HepG2 (cell line): Measurements from ENCODE around the gene PIP4K2C. TPM values are rescaled to one million over a fixed set of nuclear protein-coding genes. Genes with fewer than 3 reads are reported as not detected.

ENCODE experiments used
- BHLHE40 ChIP-seq: IDR thresholded peaks from 2 replicates; pipeline ENCODE4 v1.6.1; 2011; ENCODE audit warnings: low read length, improper control_type of control experiment
- DNMT1 ChIP-seq: sonication (generic); formaldehyde crosslinking; IDR thresholded peaks from 2 replicates; pipeline ENCODE4 v1.5.1; 2020; ENCODE audit warnings: mild to moderate bottlenecking, missing genetic modification reagents
- JDP2 ChIP-seq: sonication (generic); formaldehyde crosslinking; IDR thresholded peaks from 2 replicates; pipeline ENCODE4 v1.8.1; 2022; ENCODE audit warnings: missing genetic modification reagents, borderline replicate concordance
- MAFK ChIP-seq, 2 experiments: IDR thresholded peaks in 1 of 2; conservative IDR thresholded peaks in 1 of 2; 2 replicates each; pipeline ENCODE4 v1.6.1; 2011; ENCODE audit warnings: improper control_type of control experiment in 2 of 2, low read length in 2 of 2
- MBD4 ChIP-seq: IDR thresholded peaks from 2 replicates; pipeline ENCODE4 v1.6.1; 2012; ENCODE audit warnings: low read length, inconsistent platforms, borderline replicate concordance
- NKX3-1 ChIP-seq: sonication (generic); formaldehyde crosslinking; IDR thresholded peaks from 2 replicates; pipeline ENCODE4 v1.5.0; 2020; ENCODE audit warnings: missing genetic modification reagents
- RBFOX2 ChIP-seq: fragments of 200-400 bp; formaldehyde crosslinking; IDR thresholded peaks from 2 replicates; pipeline ENCODE4 v1.6.1; 2017; ENCODE audit warnings: low read depth, mild to moderate bottlenecking, low read length
- SMAD3 ChIP-seq: sonication (generic); formaldehyde crosslinking; IDR thresholded peaks from 2 replicates; pipeline ENCODE4 v1.4.0; 2020; ENCODE audit warnings: missing genetic modification reagents
- SUZ12 ChIP-seq: fragments of 150-350 bp; IDR thresholded peaks from 2 replicates; pipeline ENCODE4 v1.6.1; 2014; ENCODE audit warnings: low read depth, low read length
- ZMAT3 ChIP-seq: sonication (generic); formaldehyde crosslinking; conservative IDR thresholded peaks from 2 replicates; pipeline ENCODE4 v1.7.0; 2021; ENCODE audit warnings: missing genetic modification reagents
- ZNF292 ChIP-seq: sonication (generic); formaldehyde crosslinking; IDR thresholded peaks from 2 replicates; pipeline ENCODE4 v1.8.1; 2022; ENCODE audit warnings: mild to moderate bottlenecking, low read depth, missing genetic modification reagents, borderline replicate concordance
- ZNF430 ChIP-seq: sonication (generic); formaldehyde crosslinking; IDR thresholded peaks from 2 replicates; pipeline ENCODE4 v1.9.0; 2021; ENCODE audit warnings: mild to moderate bottlenecking, missing genetic modification reagents
- ZNF790 ChIP-seq: sonication (generic); formaldehyde crosslinking; IDR thresholded peaks from 2 replicates; pipeline ENCODE4 v1.8.0; 2022; ENCODE audit warnings: missing genetic modification reagents, mild to moderate bottlenecking, borderline replicate concordance
- ZNF850 ChIP-seq: sonication (generic); formaldehyde crosslinking; conservative IDR thresholded peaks from 2 replicates; pipeline ENCODE4 v1.9.0; 2021; ENCODE audit warnings: mild to moderate bottlenecking, missing genetic modification reagents
- ZSCAN30 ChIP-seq: sonication (generic); formaldehyde crosslinking; IDR thresholded peaks from 2 replicates; pipeline ENCODE4 v1.5.0; 2020; ENCODE audit warnings: mild to moderate bottlenecking, missing genetic modification reagents
- polyA plus RNA-seq, 8 experiments: library from polyadenylated mRNA; depleted of rRNA in 3 of 8; stranded (reverse) in 7 of 8; unstranded in 1 of 8; fragments of >200 nt; fragmentation: Illumina TruSeq in 4 of 8; extraction: Trizol in 4 of 8; gene quantifications; 2 replicates each; pipeline versions ENCODE4 v1.2.1 to v1.2.3, GENCODE V29; 2011 to 2016; ENCODE audit warnings: low read depth in 4 of 8, missing spikeins in 1 of 8, mixed read lengths in 1 of 8; ENCODE audit not compliant: insufficient read depth in 1 of 8
- total RNA-seq, 5 experiments: library from RNA; depleted of rRNA; stranded (reverse); fragments of >200 nt; fragmentation: Illumina TruSeq; extraction: Trizol; gene quantifications; 2 replicates each; pipeline ENCODE4 v1.2.3, GENCODE V29; 2016; ENCODE audit warnings: low read depth in 1 of 5
- TF ChIP-seq, protein P1 (sequence below): sonication (generic); formaldehyde crosslinking; IDR thresholded peaks from 2 replicates; pipeline ENCODE4 v1.5.0; 2020; ENCODE audit warnings: missing genetic modification reagents
- TF ChIP-seq, protein P2 (sequence below): sonication (generic); formaldehyde crosslinking; conservative IDR thresholded peaks from 2 replicates; pipeline ENCODE4 v1.8.0; 2022; ENCODE audit warnings: low read depth, missing genetic modification reagents
- TF ChIP-seq, protein P3 (sequence below): sonication (generic); formaldehyde crosslinking; conservative IDR thresholded peaks from 2 replicates; pipeline ENCODE4 v1.8.0; 2022; ENCODE audit warnings: mild to moderate bottlenecking, moderate library complexity, missing genetic modification reagents
- TF ChIP-seq, protein P4 (sequence below): sonication (generic); formaldehyde crosslinking; IDR thresholded peaks from 2 replicates; pipeline ENCODE4 v1.5.1; 2020; ENCODE audit warnings: missing genetic modification reagents, mild to moderate bottlenecking, borderline replicate concordance
- TF ChIP-seq, protein P5 (sequence below): sonication (generic); formaldehyde crosslinking; IDR thresholded peaks from 2 replicates; pipeline ENCODE4 v1.8.0; 2022; ENCODE audit warnings: mild to moderate bottlenecking, missing genetic modification reagents, moderate library complexity

Gene PIP4K2C
- total and polyA plus RNA-seq, 2 of the 13 experiments (the other 11 are each of a cell fraction or from before 2014, with no cell fraction given): 23.3 to 26.4 TPM

DNA sequence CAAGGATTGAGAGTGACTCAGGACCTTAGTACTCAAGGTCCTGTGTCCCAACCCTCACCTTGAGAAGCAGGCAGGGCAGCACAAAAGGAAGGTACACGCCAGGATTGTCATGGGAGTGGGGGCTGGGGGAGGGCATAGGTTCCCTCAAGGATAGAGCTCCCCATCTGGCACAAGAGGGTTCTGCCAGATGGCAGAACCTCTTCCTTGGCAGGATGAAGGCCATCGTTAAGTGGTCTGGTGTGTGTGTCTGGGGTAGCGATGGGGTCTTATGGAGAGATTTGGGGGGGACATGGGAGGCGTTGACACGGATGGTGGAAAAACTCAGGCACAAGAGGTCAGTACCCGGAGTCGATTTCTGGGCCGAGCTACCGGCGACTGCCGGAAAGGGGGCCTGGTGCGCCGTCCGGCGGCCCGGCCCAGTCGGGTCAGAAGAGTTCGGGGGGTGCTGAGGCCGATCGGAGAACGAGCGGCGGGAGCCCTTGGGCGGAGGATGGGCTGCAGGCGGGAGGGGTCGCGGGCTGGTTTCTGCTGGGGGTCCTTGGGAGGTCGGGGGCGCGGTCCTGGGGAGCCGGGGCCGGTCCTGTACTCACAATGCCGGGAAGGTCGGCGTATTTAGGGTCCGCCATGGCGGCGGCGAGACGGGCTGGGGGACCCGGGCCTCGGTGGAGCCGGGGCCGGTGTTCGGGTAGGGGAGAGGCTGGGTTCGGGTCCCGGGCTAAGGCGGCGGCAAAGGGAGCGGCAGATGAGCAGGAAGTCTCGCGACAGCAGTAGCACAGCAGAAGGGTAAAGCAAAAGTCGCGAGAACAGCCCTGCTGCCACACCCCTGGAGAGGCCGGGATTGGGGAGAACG, 44.3 kb upstream of the PIP4K2C start, which contains the start of gene DCTN2 (continued):
- TF ChIP-seq, protein P1, sequence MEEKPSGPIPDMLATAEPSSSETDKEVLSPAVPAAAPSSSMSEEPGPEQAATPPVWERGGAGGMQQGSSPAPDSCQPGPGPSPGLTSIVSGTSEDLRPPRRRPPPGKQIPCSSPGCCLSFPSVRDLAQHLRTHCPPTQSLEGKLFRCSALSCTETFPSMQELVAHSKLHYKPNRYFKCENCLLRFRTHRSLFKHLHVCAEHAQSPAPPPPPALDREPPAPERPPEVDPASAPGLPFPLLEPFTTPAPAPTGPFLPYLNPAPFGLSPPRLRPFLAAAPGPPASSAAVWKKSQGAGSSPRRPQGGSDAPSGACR (CRISPR knock-in tag): no peak
- TF ChIP-seq, protein P2, sequence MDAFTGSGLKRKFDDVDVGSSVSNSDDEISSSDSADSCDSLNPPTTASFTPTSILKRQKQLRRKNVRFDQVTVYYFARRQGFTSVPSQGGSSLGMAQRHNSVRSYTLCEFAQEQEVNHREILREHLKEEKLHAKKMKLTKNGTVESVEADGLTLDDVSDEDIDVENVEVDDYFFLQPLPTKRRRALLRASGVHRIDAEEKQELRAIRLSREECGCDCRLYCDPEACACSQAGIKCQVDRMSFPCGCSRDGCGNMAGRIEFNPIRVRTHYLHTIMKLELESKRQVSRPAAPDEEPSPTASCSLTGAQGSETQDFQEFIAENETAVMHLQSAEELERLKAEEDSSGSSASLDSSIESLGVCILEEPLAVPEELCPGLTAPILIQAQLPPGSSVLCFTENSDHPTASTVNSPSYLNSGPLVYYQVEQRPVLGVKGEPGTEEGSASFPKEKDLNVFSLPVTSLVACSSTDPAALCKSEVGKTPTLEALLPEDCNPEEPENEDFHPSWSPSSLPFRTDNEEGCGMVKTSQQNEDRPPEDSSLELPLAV (CRISPR knock-in tag): no peak
- TF ChIP-seq, protein P3, sequence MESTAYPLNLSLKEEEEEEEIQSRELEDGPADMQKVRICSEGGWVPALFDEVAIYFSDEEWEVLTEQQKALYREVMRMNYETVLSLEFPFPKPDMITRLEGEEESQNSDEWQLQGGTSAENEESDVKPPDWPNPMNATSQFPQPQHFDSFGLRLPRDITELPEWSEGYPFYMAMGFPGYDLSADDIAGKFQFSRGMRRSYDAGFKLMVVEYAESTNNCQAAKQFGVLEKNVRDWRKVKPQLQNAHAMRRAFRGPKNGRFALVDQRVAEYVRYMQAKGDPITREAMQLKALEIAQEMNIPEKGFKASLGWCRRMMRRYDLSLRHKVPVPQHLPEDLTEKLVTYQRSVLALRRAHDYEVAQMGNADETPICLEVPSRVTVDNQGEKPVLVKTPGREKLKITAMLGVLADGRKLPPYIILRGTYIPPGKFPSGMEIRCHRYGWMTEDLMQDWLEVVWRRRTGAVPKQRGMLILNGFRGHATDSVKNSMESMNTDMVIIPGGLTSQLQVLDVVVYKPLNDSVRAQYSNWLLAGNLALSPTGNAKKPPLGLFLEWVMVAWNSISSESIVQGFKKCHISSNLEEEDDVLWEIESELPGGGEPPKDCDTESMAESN: peak; percentile 32; the same call in 1 of the 2 replicates
- TF ChIP-seq ZNF430: no peak
- no peak for TF ChIP-seq MBD4
- TF ChIP-seq BHLHE40: no peak
- TF ChIP-seq ZNF850 (CRISPR knock-in tag): no peak
- TF ChIP-seq JDP2 (CRISPR knock-in tag): no peak
- TF ChIP-seq NKX3-1 (CRISPR knock-in tag): no peak
- no peak for TF ChIP-seq ZNF790 (CRISPR knock-in tag)
- peak; percentile 49; the same call in 1 of the 2 replicates for TF ChIP-seq SMAD3
- TF ChIP-seq DNMT1: no peak
- no peak for TF ChIP-seq ZMAT3 (CRISPR knock-in tag)
- no peak for TF ChIP-seq ZSCAN30 (CRISPR knock-in tag)
- TF ChIP-seq ZNF292 (CRISPR knock-in tag): no peak
- TF ChIP-seq, protein P4, sequence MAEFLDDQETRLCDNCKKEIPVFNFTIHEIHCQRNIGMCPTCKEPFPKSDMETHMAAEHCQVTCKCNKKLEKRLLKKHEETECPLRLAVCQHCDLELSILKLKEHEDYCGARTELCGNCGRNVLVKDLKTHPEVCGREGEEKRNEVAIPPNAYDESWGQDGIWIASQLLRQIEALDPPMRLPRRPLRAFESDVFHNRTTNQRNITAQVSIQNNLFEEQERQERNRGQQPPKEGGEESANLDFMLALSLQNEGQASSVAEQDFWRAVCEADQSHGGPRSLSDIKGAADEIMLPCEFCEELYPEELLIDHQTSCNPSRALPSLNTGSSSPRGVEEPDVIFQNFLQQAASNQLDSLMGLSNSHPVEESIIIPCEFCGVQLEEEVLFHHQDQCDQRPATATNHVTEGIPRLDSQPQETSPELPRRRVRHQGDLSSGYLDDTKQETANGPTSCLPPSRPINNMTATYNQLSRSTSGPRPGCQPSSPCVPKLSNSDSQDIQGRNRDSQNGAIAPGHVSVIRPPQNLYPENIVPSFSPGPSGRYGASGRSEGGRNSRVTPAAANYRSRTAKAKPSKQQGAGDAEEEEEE: no peak
- TF ChIP-seq SUZ12: no peak
- TF ChIP-seq RBFOX2: peak; percentile 87
- TF ChIP-seq MAFK (conservative IDR thresholded peaks at IDR 0.05 in 1 of 2, IDR thresholded peaks at IDR 0.05 in 1 of 2; ENCODE audit: low read length in 2 of 2): no peak
- TF ChIP-seq, protein P5, sequence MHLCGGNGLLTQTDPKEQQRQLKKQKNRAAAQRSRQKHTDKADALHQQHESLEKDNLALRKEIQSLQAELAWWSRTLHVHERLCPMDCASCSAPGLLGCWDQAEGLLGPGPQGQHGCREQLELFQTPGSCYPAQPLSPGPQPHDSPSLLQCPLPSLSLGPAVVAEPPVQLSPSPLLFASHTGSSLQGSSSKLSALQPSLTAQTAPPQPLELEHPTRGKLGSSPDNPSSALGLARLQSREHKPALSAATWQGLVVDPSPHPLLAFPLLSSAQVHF (CRISPR knock-in tag): no peak
